ENCODE data around the gene DTWD2.
"Not testable (repeated sequence)": the region's sequence is repeated elsewhere in the genome, so short reads cannot be mapped to it uniquely, and the experiment has no call there.

The DTWD2 gene

DNA sequence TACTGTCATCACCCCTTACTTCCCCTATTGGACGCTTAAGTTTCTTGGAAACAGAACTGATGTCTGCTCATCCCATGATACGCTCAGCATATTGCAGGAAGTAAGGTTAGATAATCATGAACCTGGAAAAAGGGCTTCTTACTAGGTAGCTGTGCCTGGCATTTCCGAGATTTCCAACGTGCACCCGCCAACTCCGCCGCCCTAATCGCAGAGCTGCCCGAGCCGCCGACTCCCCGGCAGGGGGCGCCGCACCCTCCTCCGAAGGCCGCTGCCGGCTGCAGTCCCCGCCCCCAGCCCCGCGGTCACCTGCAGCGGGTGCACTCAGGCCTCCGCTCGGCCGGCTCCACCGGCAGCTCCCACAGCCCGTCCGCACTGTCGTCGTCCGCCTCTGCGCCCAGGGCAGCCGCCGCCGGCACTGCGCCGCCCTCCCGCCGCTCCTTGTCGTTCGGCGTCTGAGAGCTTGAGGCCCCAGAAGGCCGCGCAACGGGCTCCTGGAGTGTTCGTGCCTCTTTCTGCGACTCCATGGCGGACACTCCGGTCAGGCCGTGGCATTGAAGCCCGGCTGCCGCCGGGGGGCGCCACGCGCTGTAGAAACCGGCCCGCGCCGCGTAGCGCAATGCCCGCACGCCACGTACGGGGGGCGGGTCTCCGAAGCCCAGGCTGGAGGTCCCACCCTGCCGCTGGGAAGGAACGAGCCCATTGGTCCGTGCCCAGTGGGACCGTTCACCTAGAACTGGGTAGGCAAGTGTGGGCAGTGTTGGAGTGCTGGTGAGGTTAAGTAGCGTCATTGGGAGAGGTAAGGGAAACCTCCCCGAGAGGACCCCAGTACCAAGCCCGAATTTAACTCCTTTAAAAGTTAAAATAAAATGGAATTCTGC is at the start of gene DTWD2:
DTWD2 (minus strand) TSS at position 560 of the 878 bp plus-strand sequence; CDS start at position 524, 36 bp downstream.
- DNase-seq (ENCODE audit: low read depth), result peak; percentile 82

DNA sequence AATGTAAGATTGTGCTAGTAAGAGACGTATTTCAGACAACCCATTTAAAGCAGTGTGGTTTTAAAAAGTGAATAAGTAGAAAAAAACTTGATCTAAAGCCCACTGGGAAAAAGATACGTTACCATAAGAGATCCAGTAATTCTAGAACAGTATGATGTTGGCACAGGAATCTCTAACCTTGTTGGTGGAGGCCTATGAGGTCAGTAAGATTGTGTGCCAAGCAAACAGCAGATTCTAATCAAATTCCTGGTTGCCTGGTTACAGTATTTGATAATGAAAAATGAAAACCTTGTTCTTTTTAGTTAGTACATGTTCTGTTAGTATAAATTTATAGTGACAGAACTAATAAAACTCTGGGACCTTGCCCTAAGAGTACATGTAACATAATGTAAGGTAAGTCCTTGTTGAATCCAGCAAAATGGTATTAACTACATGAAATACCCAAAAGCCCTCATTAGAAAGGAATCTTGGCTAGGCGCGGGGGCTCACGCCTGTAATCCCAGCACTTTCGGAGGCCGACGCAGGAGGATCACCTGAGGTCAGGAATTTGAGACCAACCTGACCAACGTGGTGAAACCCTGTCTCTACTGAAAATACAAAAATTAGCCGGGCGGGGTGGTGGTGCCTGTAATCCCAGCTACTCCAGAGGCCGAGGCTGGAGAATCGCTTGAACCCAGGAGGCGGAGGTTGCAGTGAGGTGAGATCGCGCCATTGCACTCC is 49.3 kb upstream of the DTWD2 start:
- DNase-seq (ENCODE audit: low read depth), result no peak

DNA sequence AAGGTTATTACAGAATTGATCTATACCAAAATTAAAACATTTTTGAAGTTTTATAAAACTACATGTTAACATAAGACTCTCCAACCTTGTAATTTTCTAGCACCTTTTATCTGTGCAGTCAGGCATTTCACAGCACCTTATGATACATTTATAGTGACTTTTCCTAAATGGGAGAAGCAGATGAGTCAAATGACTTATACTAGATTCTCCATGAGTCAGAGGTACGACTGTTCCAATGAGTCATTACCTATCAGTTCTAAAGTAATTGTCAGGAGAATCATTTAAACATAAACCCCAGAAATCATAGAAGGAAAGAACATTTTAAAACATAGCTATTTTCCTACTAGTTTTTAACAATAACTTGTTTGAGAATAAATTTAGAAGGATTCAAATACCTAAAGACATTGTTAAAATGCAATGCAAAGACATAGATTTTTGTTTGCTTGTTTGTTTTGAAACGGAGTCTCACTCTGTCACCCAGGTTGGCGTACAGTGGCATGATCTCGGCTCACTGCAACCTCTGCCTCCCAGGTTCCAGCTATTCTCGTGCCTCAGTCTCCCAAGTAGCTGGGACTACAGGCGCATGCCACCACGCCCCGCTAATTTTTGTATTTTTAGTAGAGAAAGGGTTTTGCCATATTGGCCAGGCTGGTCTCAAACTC is 47.9 kb upstream of the DTWD2 start:
- no peak for DNase-seq (ENCODE audit: low read depth)

DNA sequence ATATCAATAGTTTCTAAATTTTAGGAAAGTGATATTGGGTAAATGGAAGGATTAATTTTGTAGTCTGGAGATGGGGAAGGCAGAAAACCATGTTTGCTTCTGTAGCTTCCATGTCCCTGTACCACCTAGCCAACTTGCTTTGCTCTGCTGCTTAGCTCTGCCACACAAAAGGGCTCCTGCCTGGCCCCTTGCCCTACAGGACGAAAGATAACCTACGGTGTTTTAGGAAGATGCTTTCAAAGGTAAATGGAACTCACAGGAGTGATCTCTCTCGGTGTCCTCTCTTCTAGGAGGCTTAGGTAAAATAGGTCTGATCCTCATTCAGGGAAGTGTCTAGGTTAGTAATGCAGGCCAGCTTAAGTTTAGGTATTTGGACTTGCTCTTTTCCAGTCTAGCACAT is 44.8 kb upstream of the DTWD2 start:
- no peak for DNase-seq (ENCODE audit: low read depth)

DNA sequence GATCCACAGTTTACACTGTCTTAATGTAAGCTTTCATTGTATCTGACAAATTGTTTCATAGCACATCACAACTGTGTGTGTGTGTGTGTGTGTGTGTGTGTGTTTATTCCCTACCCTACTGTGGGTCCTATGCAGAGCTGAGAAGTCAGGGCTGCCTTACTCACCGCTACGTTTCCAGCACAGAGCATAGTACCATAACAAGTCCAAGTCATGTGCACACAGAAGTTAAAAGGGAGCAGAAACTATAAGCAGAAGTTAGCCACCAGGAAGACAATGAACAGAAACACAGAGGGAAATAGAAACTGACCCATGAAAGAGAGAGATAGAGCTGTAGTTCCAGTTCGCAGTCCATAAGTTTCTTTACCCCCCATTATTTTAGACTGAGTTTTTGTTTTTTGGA is 44.3 kb upstream of the DTWD2 start:
- no peak for DNase-seq (ENCODE audit: low read depth)

DNA sequence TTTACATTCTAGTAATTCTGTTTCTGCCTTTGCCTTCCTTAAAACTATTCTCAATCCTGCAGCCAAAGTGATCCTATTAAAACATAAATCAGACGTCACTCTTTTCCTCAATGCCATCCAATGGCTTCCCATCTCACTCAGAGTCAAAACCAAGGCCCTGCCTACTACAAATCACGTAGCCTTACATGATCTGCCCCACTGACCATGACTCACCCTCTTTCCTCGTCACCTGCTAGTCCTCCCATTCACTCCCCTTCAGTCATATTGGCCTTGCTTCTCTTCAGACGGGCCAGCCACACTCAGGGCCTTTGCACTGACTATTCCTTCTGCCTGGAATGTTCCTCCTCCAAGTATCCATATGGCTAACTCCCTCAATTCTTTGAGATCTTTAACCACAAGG is 43.6 kb upstream of the DTWD2 start:
- no peak for DNase-seq (ENCODE audit: low read depth)

GRCh38 chr5:119031011-119031886 is 42.9 kb upstream of the DTWD2 start:
- DNase-seq (ENCODE audit: low read depth), result no peak

DNA sequence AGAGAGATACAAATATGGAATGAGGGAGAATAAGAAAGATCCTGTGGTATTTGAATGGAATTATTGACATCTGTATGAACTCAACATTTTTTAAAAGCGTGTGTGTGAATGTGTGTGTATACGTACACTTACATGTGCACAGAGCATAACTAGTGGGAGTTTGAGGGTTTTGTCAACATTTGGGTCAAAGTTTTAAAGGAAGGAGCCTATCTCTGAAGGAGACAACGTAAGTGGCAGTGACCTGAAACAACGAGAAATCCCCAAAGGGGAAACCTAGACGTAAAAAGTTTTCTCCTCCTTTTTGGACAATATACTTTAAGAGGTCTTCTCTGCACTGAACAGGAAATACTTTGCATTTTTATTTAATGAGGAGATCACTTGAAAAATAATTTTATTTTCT is 40.2 kb upstream of the DTWD2 start:
- DNase-seq (ENCODE audit: low read depth), result no peak

DNA sequence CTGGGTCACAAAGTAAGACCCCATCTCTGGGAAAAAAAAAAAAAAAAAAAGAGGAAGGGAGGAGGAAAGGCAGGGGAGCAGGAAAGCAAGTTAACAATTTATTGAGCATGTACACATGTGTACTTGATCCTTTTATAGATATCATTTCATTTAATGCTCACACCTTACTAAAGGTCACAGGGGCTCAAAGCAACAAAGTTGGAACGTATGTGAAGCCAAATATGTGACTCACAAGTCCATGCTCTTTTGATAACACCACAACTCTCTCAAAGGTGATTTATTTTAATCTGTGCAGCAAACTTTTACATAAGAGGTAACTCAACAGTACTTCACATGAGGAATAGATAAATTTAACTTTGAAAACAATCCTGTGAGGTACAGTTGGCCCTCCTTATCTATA is 34.4 kb upstream of the DTWD2 start:
- DNase-seq (ENCODE audit: low read depth), result no peak

- DNase-seq (ENCODE audit: low read depth), result no peak
These were observed 33.8 kb upstream of the DTWD2 start for GRCh38 chr5:119022017-119022745.

- DNase-seq (ENCODE audit: low read depth), result no peak
These were observed 32.9 kb upstream of the DTWD2 start for GRCh38 chr5:119021149-119021732.

- DNase-seq (ENCODE audit: low read depth), result no peak
These were observed 31.6 kb upstream of the DTWD2 start for GRCh38 chr5:119019949-119020348.

DNA sequence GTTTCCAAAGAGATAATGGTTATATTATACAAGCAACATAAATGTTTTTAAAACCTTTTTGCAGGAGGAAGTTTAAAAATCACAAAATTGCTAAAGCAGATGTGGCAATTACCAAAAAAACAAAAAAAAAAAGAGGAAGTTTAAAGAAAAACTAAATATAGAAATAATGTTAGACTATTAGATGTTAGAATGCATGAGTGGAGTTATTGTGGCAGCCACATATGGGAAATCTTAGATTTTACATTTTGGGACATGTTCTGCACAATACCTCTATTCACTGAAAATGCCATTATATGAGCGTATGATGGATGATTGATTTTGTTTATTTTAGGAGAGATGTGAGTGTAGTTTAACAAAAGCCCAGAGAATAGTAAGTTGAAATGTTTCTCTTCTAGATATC is 31.2 kb upstream of the DTWD2 start:
- DNase-seq (ENCODE audit: low read depth), result no peak

GRCh38 chr5:119017994-119018393 is 29.6 kb upstream of the DTWD2 start:
- no peak for DNase-seq (ENCODE audit: low read depth)

GRCh38 chr5:119016125-119016774 is 27.9 kb upstream of the DTWD2 start:
- no peak for DNase-seq (ENCODE audit: low read depth)

DNA sequence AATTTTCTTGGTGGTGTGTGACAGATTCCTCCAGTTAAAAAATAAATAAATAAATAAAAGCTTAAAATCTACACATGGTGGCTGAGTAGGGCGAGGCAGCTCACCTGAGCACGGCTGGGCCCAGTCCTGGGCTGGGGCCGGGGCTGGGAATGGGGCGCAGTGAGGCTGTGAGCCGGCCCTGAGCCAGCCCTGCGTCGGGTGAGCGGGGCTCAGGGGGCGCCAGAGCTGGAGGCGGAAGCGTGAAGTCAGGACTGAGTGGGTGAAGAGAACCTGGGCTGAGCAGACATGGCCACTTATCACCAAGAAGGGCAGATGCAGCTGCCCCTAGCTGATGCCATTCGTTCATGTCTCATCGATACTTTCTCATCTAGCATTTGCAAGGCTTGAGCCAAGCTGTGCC is 22.8 kb upstream of the DTWD2 start:
- DNase-seq (ENCODE audit: low read depth), result no peak

DNA sequence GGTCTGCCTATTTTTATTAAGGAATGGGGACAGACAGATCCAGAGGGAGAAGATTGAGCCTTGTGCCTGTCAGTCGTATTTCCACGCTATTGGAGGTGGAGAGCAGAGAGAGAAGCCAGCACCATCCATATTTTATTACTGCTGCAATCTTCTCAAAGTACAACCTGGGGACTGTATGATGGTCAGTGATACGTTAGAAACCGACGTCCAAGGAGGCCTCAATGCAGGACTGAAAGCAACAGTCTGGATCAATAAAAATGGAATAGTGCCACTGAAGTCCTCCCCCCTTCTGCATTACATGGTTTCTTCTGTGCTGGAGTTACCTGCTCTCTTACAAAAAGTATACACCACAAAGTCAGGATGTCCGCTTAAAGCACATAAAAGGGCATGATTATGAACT is 21.9 kb upstream of the DTWD2 start:
- no peak for DNase-seq (ENCODE audit: low read depth)

GRCh38 chr5:119009131-119009530 is 20.8 kb upstream of the DTWD2 start:
- DNase-seq (ENCODE audit: low read depth), result no peak

GRCh38 chr5:118999696-119000095 is 11.3 kb upstream of the DTWD2 start:
- no peak for DNase-seq (ENCODE audit: low read depth)

- not testable (repeated sequence) for DNase-seq (ENCODE audit: low read depth)
These were observed 10.5 kb upstream of the DTWD2 start for GRCh38 chr5:118998861-118999260.
